Tibial nerve (tissue), 4 donors: Measurements from ENCODE around the gene DDB1.

ENCODE experiments used
- EP300 ChIP-seq, 2 donors: sonication (generic); formaldehyde crosslinking; IDR thresholded peaks; one replicate each; pipeline ENCODE4 v1.6.1; 2017; ENCODE audit warnings: antibody characterized with exemption in 2 of 2, mild to moderate bottlenecking in 1 of 2
- TF ChIP-seq, protein P1 (sequence below), 5 experiments: fragments of 200-600 bp in 3 of 5; fragments of 450-650 bp in 2 of 5; sonication (generic) in 3 of 5; IDR thresholded peaks; one replicate each; pipeline ENCODE4 v1.5.1; 2016 to 2019; ENCODE audit warnings: antibody characterized with exemption in 5 of 5, mild to moderate bottlenecking in 3 of 5, moderate library complexity in 2 of 5

DNA sequence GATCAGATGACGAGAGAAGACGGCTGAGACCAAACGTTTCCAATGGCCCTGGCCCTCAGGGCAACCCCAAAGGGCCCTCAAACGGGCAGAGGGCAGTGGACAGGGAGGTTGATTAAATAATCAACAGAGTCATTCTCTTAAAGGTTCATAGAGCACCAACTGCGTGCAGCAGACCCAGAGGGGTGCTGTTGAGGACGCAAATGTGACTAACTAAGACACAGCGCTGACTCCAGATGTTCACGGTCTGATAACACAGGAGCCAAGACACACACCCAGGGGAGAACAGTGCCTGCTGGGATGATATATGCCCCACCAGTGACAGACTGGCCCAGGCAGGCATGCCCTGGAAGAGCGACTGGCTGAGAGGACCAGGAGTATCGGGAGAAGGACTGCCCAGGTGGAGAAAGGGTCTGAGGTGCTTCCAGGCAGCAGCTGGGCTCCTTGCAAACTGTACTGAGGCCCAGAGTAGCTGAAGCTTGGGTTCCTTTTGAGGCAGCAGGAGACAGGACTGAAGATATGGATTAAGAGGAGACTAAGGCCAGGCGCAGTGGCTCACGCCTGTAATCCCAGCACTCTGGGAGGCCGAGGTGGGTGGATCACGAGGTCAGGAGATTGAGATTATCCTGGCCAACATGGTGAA, 45.4 kb downstream of the DDB1 start:
- TF ChIP-seq, protein P1, sequence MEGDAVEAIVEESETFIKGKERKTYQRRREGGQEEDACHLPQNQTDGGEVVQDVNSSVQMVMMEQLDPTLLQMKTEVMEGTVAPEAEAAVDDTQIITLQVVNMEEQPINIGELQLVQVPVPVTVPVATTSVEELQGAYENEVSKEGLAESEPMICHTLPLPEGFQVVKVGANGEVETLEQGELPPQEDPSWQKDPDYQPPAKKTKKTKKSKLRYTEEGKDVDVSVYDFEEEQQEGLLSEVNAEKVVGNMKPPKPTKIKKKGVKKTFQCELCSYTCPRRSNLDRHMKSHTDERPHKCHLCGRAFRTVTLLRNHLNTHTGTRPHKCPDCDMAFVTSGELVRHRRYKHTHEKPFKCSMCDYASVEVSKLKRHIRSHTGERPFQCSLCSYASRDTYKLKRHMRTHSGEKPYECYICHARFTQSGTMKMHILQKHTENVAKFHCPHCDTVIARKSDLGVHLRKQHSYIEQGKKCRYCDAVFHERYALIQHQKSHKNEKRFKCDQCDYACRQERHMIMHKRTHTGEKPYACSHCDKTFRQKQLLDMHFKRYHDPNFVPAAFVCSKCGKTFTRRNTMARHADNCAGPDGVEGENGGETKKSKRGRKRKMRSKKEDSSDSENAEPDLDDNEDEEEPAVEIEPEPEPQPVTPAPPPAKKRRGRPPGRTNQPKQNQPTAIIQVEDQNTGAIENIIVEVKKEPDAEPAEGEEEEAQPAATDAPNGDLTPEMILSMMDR (IDR thresholded peaks at IDR 0.05): no peak
- no peak for TF ChIP-seq EP300 (IDR thresholded peaks at IDR 0.05)
